ENCODE data around the gene VAV2. TPM values are rescaled to one million over a fixed set of nuclear protein-coding genes. Genes with fewer than 3 reads are reported as not detected.

VAV2 gene
- total RNA-seq, 8 experiments from 2014 or later: 5.9 to 33.0 (median 14.9) TPM

GRCh38 chr9:134024214-134024792, 32.2 kb upstream of the VAV2 start:
- Histone ChIP-seq H3K4me3 (peak overlapping the region; percentile 20 to 30 (median 23)), H3K4me1 (replicated peaks in 1 of 2) (peaks cover 9 to 10% of the 10 kb centered on the region in 2 donors), H3K27ac (peak overlapping the region; percentile 34 to 51)
- 0 to 89% (median 71%) methylated on average over 1 to 4 of the region's 4 CpGs; no CpG with 5 or more reads in 2 of the 10 experiments for WGBS, 10 experiments
- ATAC-seq (replicated peaks in 6 of 8): no peak
- in situ Hi-C loops (cut with MboI; ENCODE audit: low pct_unique_long_range_greater_than_20kb in 2 of 9, low sequenced_read_pairs in 9 of 9, unreplicated experiment in 9 of 9): no loop called here

GRCh38 chr9:134014946-134015345, 22.8 kb upstream of the VAV2 start:
- no peak for ATAC-seq (replicated peaks in 6 of 8)
- H3K4me3 ChIP-seq: no peak overlapping the region
- in situ Hi-C loops (cut with MboI; ENCODE audit: low pct_unique_long_range_greater_than_20kb in 2 of 9, low sequenced_read_pairs in 9 of 9, unreplicated experiment in 9 of 9): no loop called here
- H3K27ac ChIP-seq: no peak overlapping the region
- 40 to 93% (median 53%) methylated on average over 1 to 2 of the region's 2 CpGs; no CpG with 5 or more reads in 6 of the 10 experiments for WGBS, 10 experiments
- no peaks in the 10 kb centered on the region for H3K4me1 ChIP-seq (replicated peaks in 1 of 2)

- 0 to 82% (median 60%) methylated on average over 1 to 5 of the region's 6 CpGs; no CpG with 5 or more reads in 3 of the 10 experiments for WGBS, 10 experiments
- ATAC-seq (replicated peaks in 6 of 8): no peak
- no peak overlapping the region for H3K27ac ChIP-seq
- no peak overlapping the region for H3K4me3 ChIP-seq
- H3K4me1 ChIP-seq (replicated peaks in 1 of 2): no peaks in the 10 kb centered on the region
- in situ Hi-C loops (cut with MboI; ENCODE audit: low pct_unique_long_range_greater_than_20kb in 2 of 9, low sequenced_read_pairs in 9 of 9, unreplicated experiment in 9 of 9): no loop called here
These were observed 19.3 kb upstream of the VAV2 start for GRCh38 chr9:134011401-134011800.

- no peaks in the 10 kb centered on the region for H3K4me1 ChIP-seq (replicated peaks in 1 of 2)
- in situ Hi-C loops (cut with MboI; ENCODE audit: low pct_unique_long_range_greater_than_20kb in 2 of 9, low sequenced_read_pairs in 9 of 9, unreplicated experiment in 9 of 9): no loop called here
- WGBS, 10 experiments: 0 to 93% (median 82%) methylated on average over 1 to 12 of the region's 20 CpGs; no CpG with 5 or more reads in 1 of the 10 experiments
- ATAC-seq (replicated peaks in 6 of 8): peak in 1 of 8 experiments; percentile 68
- no peak overlapping the region for H3K4me3 ChIP-seq
- H3K27ac ChIP-seq: no peak overlapping the region
These were observed 18.4 kb upstream of the VAV2 start for GRCh38 chr9:134010310-134011173.

- no peak overlapping the region for H3K4me3 ChIP-seq
- in situ Hi-C loops (cut with MboI; ENCODE audit: low pct_unique_long_range_greater_than_20kb in 2 of 9, low sequenced_read_pairs in 9 of 9, unreplicated experiment in 9 of 9): no loop called here
These were observed 15.4 kb upstream of the VAV2 start for GRCh38 chr9:134007571-134007970.

GRCh38 chr9:134007150-134007549, 15.0 kb upstream of the VAV2 start:
- no peaks in the 10 kb centered on the region for H3K4me1 ChIP-seq (replicated peaks in 1 of 2)

More at GRCh38 chr9:134007571-134007970, 15.4 kb upstream of the VAV2 start:
- no peaks in the 10 kb centered on the region for H3K4me1 ChIP-seq (replicated peaks in 1 of 2)
- whole genome bisulfite sequencing, 10 experiments: 17 to 93% (median 80%) methylated on average over 1 to 9 of the region's 9 CpGs; no CpG with 5 or more reads in 3 of the 10 experiments
- ATAC-seq (replicated peaks in 6 of 8): no peak
- H3K27ac ChIP-seq: no peak overlapping the region

GRCh38 chr9:134005381-134005780, 13.3 kb upstream of the VAV2 start:
- Histone ChIP-seq H3K4me3 (no peak overlapping the region), H3K27ac (no peak overlapping the region), H3K4me1 (replicated peaks in 1 of 2) (no peaks in the 10 kb centered on the region)
- no peak for ATAC-seq (replicated peaks in 6 of 8)
- in situ Hi-C loops (cut with MboI; ENCODE audit: low pct_unique_long_range_greater_than_20kb in 2 of 9, low sequenced_read_pairs in 9 of 9, unreplicated experiment in 9 of 9): no loop called here
- 17 to 100% (median 86%) methylated on average over 1 to 4 of the region's 8 CpGs; no CpG with 5 or more reads in 4 of the 10 experiments for WGBS, 10 experiments

More at GRCh38 chr9:134007150-134007549, 15.0 kb upstream of the VAV2 start:
- in situ Hi-C loops (cut with MboI; ENCODE audit: low pct_unique_long_range_greater_than_20kb in 2 of 9, low sequenced_read_pairs in 9 of 9, unreplicated experiment in 9 of 9): no loop called here
- no peak overlapping the region for H3K27ac ChIP-seq
- no peak overlapping the region for H3K4me3 ChIP-seq
- WGBS, 10 experiments: 0 to 81% (median 62%) methylated on average over 1 to 5 of the region's 6 CpGs; no CpG with 5 or more reads in 3 of the 10 experiments
- ATAC-seq (replicated peaks in 6 of 8): no peak

- peak in 3 of 8 experiments; percentile 4 to 12 (median 10) for ATAC-seq (replicated peaks in 6 of 8)
- in situ Hi-C loops (cut with MboI; ENCODE audit: low pct_unique_long_range_greater_than_20kb in 2 of 9, low sequenced_read_pairs in 9 of 9, unreplicated experiment in 9 of 9): no loop called here
- no peaks in the 10 kb centered on the region for H3K4me1 ChIP-seq (replicated peaks in 1 of 2)
- WGBS, 10 experiments: 0 to 90% (median 71%) methylated on average over 1 to 5 of the region's 14 CpGs; no CpG with 5 or more reads in 4 of the 10 experiments
- H3K4me3 ChIP-seq: no peak overlapping the region
- no peak overlapping the region for H3K27ac ChIP-seq
These were observed 12.8 kb upstream of the VAV2 start for GRCh38 chr9:134004881-134005280.

- ATAC-seq (replicated peaks in 6 of 8): peak in 3 of 8 experiments; percentile 20 to 24 (median 23)
- in situ Hi-C loops (cut with MboI; ENCODE audit: low pct_unique_long_range_greater_than_20kb in 2 of 9, low sequenced_read_pairs in 9 of 9, unreplicated experiment in 9 of 9): no loop called here
- H3K4me3 ChIP-seq: no peak overlapping the region
- H3K4me1 ChIP-seq (replicated peaks in 1 of 2): peaks cover 0 to 3% of the 10 kb centered on the region in 2 donors
- no peak overlapping the region for H3K27ac ChIP-seq
- WGBS, 10 experiments: 0 to 100% (median 54%) methylated on average over 1 to 8 of the region's 20 CpGs; no CpG with 5 or more reads in 4 of the 10 experiments
These were observed 12.2 kb upstream of the VAV2 start for GRCh38 chr9:134004131-134004873.

GRCh38 chr9:134003237-134003636, 11.1 kb upstream of the VAV2 start:
- in situ Hi-C loops (cut with MboI; ENCODE audit: low pct_unique_long_range_greater_than_20kb in 2 of 9, low sequenced_read_pairs in 9 of 9, unreplicated experiment in 9 of 9): no loop called here
- 57 to 80% (median 57%) methylated on average over 1 of the region's 2 CpGs; no CpG with 5 or more reads in 6 of the 10 experiments for WGBS, 10 experiments
- H3K27ac ChIP-seq: no peak overlapping the region
- ATAC-seq (replicated peaks in 6 of 8): no peak
- no peak overlapping the region for H3K4me3 ChIP-seq
- peaks cover 0 to 6% of the 10 kb centered on the region in 2 donors for H3K4me1 ChIP-seq (replicated peaks in 1 of 2)

- in situ Hi-C loops (cut with MboI; ENCODE audit: low pct_unique_long_range_greater_than_20kb in 2 of 9, low sequenced_read_pairs in 9 of 9, unreplicated experiment in 9 of 9): no loop called here
These were observed 10.7 kb upstream of the VAV2 start for GRCh38 chr9:134002796-134003195.

GRCh38 chr9:133999851-134000265, 7.7 kb upstream of the VAV2 start:
- no peak overlapping the region for H3K27ac ChIP-seq
- H3K4me1 ChIP-seq (replicated peaks in 1 of 2): peaks cover 0 to 6% of the 10 kb centered on the region in 2 donors
- WGBS, 10 experiments: 0 to 81% (median 69%) methylated on average over 1 to 4 of the region's 6 CpGs; no CpG with 5 or more reads in 5 of the 10 experiments
- in situ Hi-C loops (cut with MboI; ENCODE audit: low pct_unique_long_range_greater_than_20kb in 2 of 9, low sequenced_read_pairs in 9 of 9, unreplicated experiment in 9 of 9): loop anchor here (10.0 to 25.0 kb wide), 4 partner anchors 195 to 215 kb away; no protein-coding TSS in a partner anchor
- no peak overlapping the region for H3K4me3 ChIP-seq
- peak in 5 of 8 experiments; percentile 9 to 69 (median 53) for ATAC-seq (replicated peaks in 6 of 8)

More at GRCh38 chr9:134002796-134003195, 10.7 kb upstream of the VAV2 start:
- peaks cover 0 to 6% of the 10 kb centered on the region in 2 donors for H3K4me1 ChIP-seq (replicated peaks in 1 of 2)
- no peak for ATAC-seq (replicated peaks in 6 of 8)
- WGBS, 10 experiments: no CpG with 5 or more reads among the region's 2 CpGs
- no peak overlapping the region for H3K4me3 ChIP-seq
- no peak overlapping the region for H3K27ac ChIP-seq

All from motor neuron (in vitro differentiated cells).